HEK293 (cell line): ENCODE measurements around the gene LYPD5.

ENCODE experiments used
- CTCF ChIA-PET: fragments of 350-600 bp; formaldehyde crosslinking; extraction: SDS; loops from one replicate; lab custom pipeline; 2021; ENCODE audit warnings: antibody characterized with exemption; lab: Yijun Ruan, JAX
- POLR2A ChIA-PET: fragments of 300-600 bp; formaldehyde crosslinking; extraction: SDS; loops from one replicate; lab custom pipeline; 2020; ENCODE audit warnings: antibody characterized with exemption, inconsistent platforms; lab: Yijun Ruan, JAX
- H3K27ac ChIP-seq: fragments of 200-500 bp; sonication (Bioruptor generic); 2 replicates; pipeline ENCODE4 v1.5.1; 2014; ENCODE audit warnings: low read depth, low read length, control low read depth, inconsistent platforms; ENCODE audit errors: extremely low read depth
- H3K36me3 ChIP-seq, 2 experiments: fragments of 200-500 bp in 1 of 2; sonication (Bioruptor generic) in 1 of 2; 1 replicate in 1 of 2; 2 replicates in 1 of 2; pipeline ENCODE4 v1.5.1; 2014 to 2017; ENCODE audit warnings: inconsistent platforms in 2 of 2, low read length in 2 of 2; ENCODE audit not compliant: control insufficient read depth in 2 of 2, insufficient read depth in 1 of 2
- H3K4me1 ChIP-seq: fragments of 200-500 bp; sonication (Bioruptor generic); 2 replicates; pipeline ENCODE4 v1.5.1; 2014; ENCODE audit warnings: mild to moderate bottlenecking, low read length, inconsistent platforms; ENCODE audit not compliant: control insufficient read depth, insufficient read depth
- H3K4me3 ChIP-seq: 2 replicates; pipeline ENCODE4 v1.5.1; 2011; ENCODE audit warnings: low read depth, mild to moderate bottlenecking, control low read depth, low read length, moderate library complexity
- H3K9me3 ChIP-seq: fragments of 200-500 bp; sonication (Bioruptor generic); 2 replicates; pipeline ENCODE4 v1.5.1; 2014; ENCODE audit warnings: low read depth, low read length, inconsistent platforms; ENCODE audit not compliant: control insufficient read depth, insufficient read depth
- ATF2 ChIP-seq: fragments of 450-650 bp; formaldehyde crosslinking; IDR thresholded peaks from 2 replicates; pipeline ENCODE4 v1.5.1; 2016; ENCODE audit warnings: missing biosample characterization, missing genetic modification characterization, low read depth
- GLIS1 ChIP-seq: fragments of 450-650 bp; formaldehyde crosslinking; IDR thresholded peaks from 2 replicates; pipeline ENCODE4 v1.5.1; 2016; ENCODE audit warnings: missing biosample characterization, missing genetic modification characterization
- GLIS2 ChIP-seq: fragments of 450-650 bp; formaldehyde crosslinking; IDR thresholded peaks from 2 replicates; pipeline ENCODE4 v1.5.1; 2016; ENCODE audit warnings: missing biosample characterization, missing genetic modification characterization
- INSM2 ChIP-seq: fragments of 450-650 bp; formaldehyde crosslinking; IDR thresholded peaks from 2 replicates; pipeline ENCODE4 v1.5.1; 2016; ENCODE audit warnings: missing biosample characterization, missing genetic modification characterization
- KLF17 ChIP-seq: fragments of 450-650 bp; formaldehyde crosslinking; IDR thresholded peaks from 2 replicates; pipeline ENCODE4 v1.5.1; 2016; ENCODE audit warnings: missing biosample characterization, missing genetic modification characterization
- PRDM10 ChIP-seq: fragments of 450-650 bp; formaldehyde crosslinking; IDR thresholded peaks from 2 replicates; pipeline ENCODE4 v1.5.1; 2016; ENCODE audit warnings: missing biosample characterization, missing genetic modification characterization
- SP2 ChIP-seq: fragments of 450-650 bp; formaldehyde crosslinking; IDR thresholded peaks from 2 replicates; pipeline ENCODE4 v1.5.1; 2016; ENCODE audit warnings: missing biosample characterization, missing genetic modification characterization
- SP3 ChIP-seq: fragments of 450-650 bp; formaldehyde crosslinking; IDR thresholded peaks from 2 replicates; pipeline ENCODE4 v1.5.1; 2016; ENCODE audit warnings: missing biosample characterization, missing genetic modification characterization
- SP7 ChIP-seq: fragments of 450-650 bp; formaldehyde crosslinking; IDR thresholded peaks from 2 replicates; pipeline ENCODE4 v1.5.1; 2016; ENCODE audit warnings: missing biosample characterization, missing genetic modification characterization
- ZBTB17 ChIP-seq: fragments of 450-650 bp; formaldehyde crosslinking; IDR thresholded peaks from 2 replicates; pipeline ENCODE4 v1.5.1; 2016; ENCODE audit warnings: missing biosample characterization, missing genetic modification characterization
- ZEB2 ChIP-seq: fragments of 450-650 bp; formaldehyde crosslinking; IDR thresholded peaks from 2 replicates; pipeline ENCODE4 v1.5.1; 2016; ENCODE audit warnings: missing biosample characterization, missing genetic modification characterization
- ZFHX2 ChIP-seq: fragments of 450-650 bp; formaldehyde crosslinking; conservative IDR thresholded peaks from 2 replicates; pipeline ENCODE4 v1.5.1; 2016; ENCODE audit warnings: missing biosample characterization, missing genetic modification characterization
- ZNF184 ChIP-seq: fragments of 450-650 bp; IDR thresholded peaks from 2 replicates; pipeline ENCODE4 v1.5.1; 2018; ENCODE audit warnings: missing biosample characterization, mild to moderate bottlenecking, missing genetic modification characterization
- ZNF366 ChIP-seq: fragments of 450-650 bp; formaldehyde crosslinking; conservative IDR thresholded peaks from 2 replicates; pipeline ENCODE4 v1.5.1; 2016; ENCODE audit warnings: missing biosample characterization, missing genetic modification characterization
- ZNF398 ChIP-seq: fragments of 450-650 bp; formaldehyde crosslinking; IDR thresholded peaks from 2 replicates; pipeline ENCODE4 v1.5.1; 2017; ENCODE audit warnings: missing biosample characterization, missing genetic modification characterization
- ZNF514 ChIP-seq: fragments of 450-650 bp; formaldehyde crosslinking; IDR thresholded peaks from 2 replicates; pipeline ENCODE4 v1.5.1; 2016; ENCODE audit warnings: missing biosample characterization, missing genetic modification characterization
- ZNF558 ChIP-seq: fragments of 450-650 bp; formaldehyde crosslinking; IDR thresholded peaks from 2 replicates; pipeline ENCODE4 v1.5.1; 2016; ENCODE audit warnings: missing biosample characterization, missing genetic modification characterization
- ZNF596 ChIP-seq: fragments of 450-650 bp; IDR thresholded peaks from 2 replicates; pipeline ENCODE4 v1.5.0; 2018; ENCODE audit warnings: missing biosample characterization, mild to moderate bottlenecking, missing genetic modification characterization, moderate library complexity
- ZNF600 ChIP-seq: fragments of 450-650 bp; formaldehyde crosslinking; IDR thresholded peaks from 2 replicates; pipeline ENCODE4 v1.5.1; 2016; ENCODE audit warnings: missing biosample characterization, missing genetic modification characterization
- ZNF623 ChIP-seq: fragments of 450-650 bp; formaldehyde crosslinking; IDR thresholded peaks from 2 replicates; pipeline ENCODE4 v1.5.1; 2016; ENCODE audit warnings: missing biosample characterization, missing genetic modification characterization
- ZNF843 ChIP-seq: fragments of 450-650 bp; formaldehyde crosslinking; IDR thresholded peaks from 2 replicates; pipeline ENCODE4 v1.5.1; 2016; ENCODE audit warnings: missing biosample characterization, missing genetic modification characterization
- ZSCAN23 ChIP-seq: fragments of 450-650 bp; formaldehyde crosslinking; IDR thresholded peaks from 2 replicates; pipeline ENCODE4 v1.5.1; 2016; ENCODE audit warnings: missing biosample characterization, missing genetic modification characterization
- ZXDB ChIP-seq: fragments of 450-650 bp; formaldehyde crosslinking; IDR thresholded peaks from 2 replicates; pipeline ENCODE4 v1.5.1; 2016; ENCODE audit warnings: missing biosample characterization, missing genetic modification characterization

The LYPD5 gene

GRCh38 chr19:43766755-43767043 lies 35.5 kb downstream of the LYPD5 start:
- POLR2A ChIA-PET, result interaction anchor here (1.1 to 4.3 kb wide), 8 partner anchors 10 to 184 kb away, joined by 3 to 24 read pairs (median 8); partner anchors contain the start of genes PLAUR, SMG9, ZNF221 and ZNF283
- no peaks in the 10 kb centered on the region for H3K36me3 ChIP-seq

GRCh38 chr19:43765109-43765876 lies 37.0 kb downstream of the LYPD5 start:
- ChIA-PET POLR2A (interaction anchor here (0.8 to 4.3 kb wide), 9 partner anchors 8 to 170 kb away, joined by 3 to 43 read pairs (median 4); partner anchors contain the start of genes PLAUR, SMG9 and ZNF45), CTCF (interaction anchor here (0.7 to 17.4 kb wide), 27 partner anchors 10 to 673 kb away, joined by 3 to 213 read pairs (median 4); partner anchors contain the start of genes KCNN4, PLAUR, SMG9 and ZNF283)
- no peaks in the 10 kb centered on the region; a peak in 1 of 3 replicates for H3K36me3 ChIP-seq
- H3K4me3 ChIP-seq, result no peak overlapping the region
- H3K27ac ChIP-seq, result peak overlapping the region; percentile 3; the same call in 1 of the 2 replicates
- peaks cover 8% of the 10 kb centered on the region for H3K4me1 ChIP-seq
- H3K9me3 ChIP-seq, result no peaks in the 10 kb centered on the region
- TF ChIP-seq ZNF558 (no peak), ZNF600 (peak; percentile 86), INSM2 (peak; percentile 68), GLIS2 (peak; percentile 76), ZFHX2 (tag by site-specific recombination) (peak; percentile 76), ATF2 (tag by site-specific recombination) (no peak), GLIS1 (tag by site-specific recombination) (peak; percentile 47; the same call in 1 of the 2 replicates), ZNF596 (tag by site-specific recombination) (no peak), SP2 (peak; percentile 66), SP3 (tag by site-specific recombination) (peak; percentile 72), SP7 (tag by site-specific recombination) (peak; percentile 97), ZNF184 (peak; percentile 53), ZNF843 (tag by site-specific recombination) (no peak), PRDM10 (peak; percentile 84), ZNF366 (peak; percentile 47; the same call in 1 of the 2 replicates), ZSCAN23 (tag by site-specific recombination) (0 out of 2 replicates have a peak, but pooled peaks have one; percentile 18), ZNF514 (tag by site-specific recombination) (no peak), ZXDB (tag by site-specific recombination) (0 out of 2 replicates have a peak, but pooled peaks have one; percentile 21), ZNF398 (peak; percentile 71)

More at GRCh38 chr19:43766755-43767043, 35.5 kb downstream of the LYPD5 start:
- Histone ChIP-seq H3K4me1 (peaks cover 8% of the 10 kb centered on the region), H3K9me3 (no peaks in the 10 kb centered on the region), H3K4me3 (no peak overlapping the region), H3K27ac (no peak overlapping the region)
- CTCF ChIA-PET, result interaction anchor here (0.5 to 17.4 kb wide), 47 partner anchors 11 to 387 kb away, joined by 3 to 213 read pairs (median 4); partner anchors contain the start of genes IRGQ, KCNN4, SMG9 and ZNF283
- TF ChIP-seq ZNF623 (tag by site-specific recombination) (no peak), ZEB2 (tag by site-specific recombination) (0 out of 2 replicates have a peak, but pooled peaks have one; percentile 11), KLF17 (0 out of 2 replicates have a peak, but pooled peaks have one; percentile 12), ZBTB17 (peak; percentile 10; the same call in 1 of the 2 replicates)
